Hippocampal formation (tissue), 2 donors: ENCODE results near the gene MROH9.
"Not testable (repeated sequence)": the region's sequence is repeated elsewhere in the genome, so short reads cannot be mapped to it uniquely, and the experiment has no call there.

ENCODE experiments used
- DNase-seq, 2 donors: peaks; one replicate each; lab custom pipeline; 2025; lab: John Stamatoyannopoulos, UW

The MROH9 gene, protein sequence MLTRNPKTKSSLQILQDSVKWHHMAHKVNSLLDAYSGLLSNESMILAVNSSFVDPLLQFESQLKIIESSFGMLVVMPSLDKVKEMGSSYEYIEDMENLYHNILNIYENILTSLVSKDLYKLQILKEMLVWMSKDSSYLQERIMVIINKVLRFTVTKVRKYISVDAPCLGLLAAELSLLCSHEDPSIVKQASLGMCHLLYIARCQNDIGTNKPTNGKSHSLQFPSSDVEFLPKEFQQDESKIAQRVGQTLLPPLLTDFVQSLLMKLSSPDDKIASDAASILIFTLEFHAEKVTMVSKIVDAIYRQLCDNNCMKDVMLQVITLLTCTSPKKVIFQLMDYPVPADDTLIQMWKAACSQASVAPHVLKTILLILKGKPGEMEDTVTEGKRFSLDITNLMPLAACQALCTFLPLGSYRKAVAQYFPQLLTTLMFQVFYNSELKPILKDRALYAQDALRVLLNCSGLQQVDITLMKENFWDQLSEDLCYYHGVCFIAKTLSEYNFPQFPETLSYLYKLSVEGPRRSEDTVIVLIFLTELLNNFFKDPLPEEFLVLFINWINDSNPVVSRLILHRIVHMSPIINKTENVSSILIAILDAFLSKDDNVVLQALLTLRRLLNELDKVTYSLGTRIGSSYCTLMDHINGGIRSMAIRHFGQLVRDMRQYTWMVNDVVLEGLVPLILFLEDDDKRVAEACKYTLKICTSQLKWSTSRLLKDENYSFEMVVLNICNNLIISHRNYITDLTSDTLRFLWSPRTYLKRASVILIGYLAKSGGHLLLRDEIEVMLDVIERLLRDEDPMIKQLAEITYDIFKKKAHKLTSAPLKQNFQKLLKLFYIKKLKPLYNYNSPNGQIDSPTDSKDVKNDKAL

DNA sequence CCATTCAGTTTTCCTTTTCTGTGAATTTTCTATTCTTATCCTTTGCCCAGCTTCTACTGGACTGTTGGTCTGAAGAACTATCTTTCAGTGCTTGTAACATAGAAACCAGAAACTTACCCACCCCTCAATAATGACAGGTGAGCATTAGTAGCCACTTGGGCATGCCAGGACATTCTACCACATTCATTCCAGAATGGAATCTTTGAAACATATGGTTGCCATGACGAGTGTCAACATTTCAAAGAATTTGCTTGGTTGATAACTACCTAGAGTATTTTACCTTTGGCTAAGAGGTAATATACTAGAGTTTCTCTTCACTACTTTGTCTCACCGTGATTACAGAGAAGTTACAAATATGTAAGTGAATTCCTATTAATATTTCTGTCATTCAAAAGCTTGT lies at the start of gene MROH9:
Gene MROH9 (plus strand): TSS at position 304 of the 400 bp plus-strand sequence. CDS start 10,023 bp downstream, outside the sequence.
- no peak for DNase-seq

DNA sequence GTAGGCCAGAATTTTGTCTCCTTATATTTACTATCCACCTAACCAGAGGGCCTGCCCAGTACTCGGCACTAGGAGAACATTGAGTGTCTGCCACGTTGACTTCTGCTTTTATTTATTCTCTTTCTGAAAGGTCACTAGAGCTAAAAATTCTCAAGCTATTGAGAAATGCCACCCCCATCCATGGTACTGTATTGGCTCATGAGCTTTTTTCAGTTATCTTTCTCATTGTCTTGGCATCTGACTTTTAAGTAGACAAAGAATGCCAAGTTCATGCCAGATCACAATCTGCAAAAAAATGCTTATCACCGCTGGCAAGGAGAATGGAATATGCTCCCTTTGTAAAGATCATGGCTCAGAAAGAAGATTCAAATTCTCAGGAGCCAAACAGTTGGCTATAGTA lies 49.8 kb upstream of the MROH9 start:
- DNase-seq: no peak

DNA sequence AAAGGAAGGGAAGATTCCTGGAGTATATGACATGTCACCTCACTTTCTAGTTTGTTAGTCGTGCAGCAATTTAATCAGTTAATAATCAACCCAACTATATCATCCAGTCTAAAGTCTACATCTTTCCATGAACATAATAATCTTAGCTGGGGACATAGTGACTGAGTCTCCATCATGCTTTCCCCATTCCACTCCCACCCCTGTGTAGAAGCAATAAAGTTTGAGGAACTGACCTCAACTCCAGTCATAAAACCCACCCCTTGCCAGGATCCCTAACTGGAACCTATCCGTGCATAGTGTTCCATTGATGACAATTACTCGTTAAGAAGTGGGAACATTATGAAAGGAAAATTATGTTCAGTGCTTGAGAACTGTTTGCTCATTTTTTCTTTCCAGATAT lies 48.9 kb upstream of the MROH9 start:
- no peak for DNase-seq

DNA sequence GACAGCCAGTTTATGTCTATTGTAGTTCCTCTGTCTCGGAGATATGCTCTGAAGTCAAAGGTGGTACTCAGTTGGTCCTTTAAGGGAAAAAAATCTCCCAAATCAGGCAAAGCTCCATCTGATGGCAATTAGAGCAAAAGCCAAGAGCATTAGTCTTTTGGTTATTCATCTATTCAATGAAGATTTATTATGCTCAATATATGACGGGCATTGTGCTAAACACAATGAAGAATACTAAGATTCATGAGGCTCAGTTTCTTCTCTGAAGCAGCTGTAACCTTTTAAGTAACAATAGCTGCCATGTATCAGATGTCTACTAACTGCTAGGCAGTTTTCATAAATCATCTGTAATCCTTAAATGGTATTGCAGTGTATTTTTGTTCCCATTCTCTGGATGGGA lies 47.6 kb upstream of the MROH9 start:
- DNase-seq: no peak

DNA sequence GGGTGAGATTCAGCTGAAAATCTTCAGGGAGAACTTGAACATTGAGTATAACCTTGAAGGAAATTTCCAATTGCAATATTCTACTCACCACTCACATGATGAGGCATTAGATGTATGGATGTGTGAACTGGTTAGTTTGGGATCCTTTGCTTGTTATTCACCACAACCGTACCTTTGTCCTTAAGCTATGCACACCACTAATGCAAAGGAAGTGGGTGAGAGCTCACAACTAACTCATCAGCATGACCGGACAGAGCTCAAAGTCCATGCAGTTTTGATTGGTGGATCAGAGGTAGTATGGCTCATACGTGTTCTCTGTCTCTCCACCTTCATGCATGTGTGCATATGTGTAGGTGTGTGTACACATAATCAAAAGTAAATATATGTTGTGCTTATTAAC lies 43.5 kb upstream of the MROH9 start:
- no peak for DNase-seq

DNA sequence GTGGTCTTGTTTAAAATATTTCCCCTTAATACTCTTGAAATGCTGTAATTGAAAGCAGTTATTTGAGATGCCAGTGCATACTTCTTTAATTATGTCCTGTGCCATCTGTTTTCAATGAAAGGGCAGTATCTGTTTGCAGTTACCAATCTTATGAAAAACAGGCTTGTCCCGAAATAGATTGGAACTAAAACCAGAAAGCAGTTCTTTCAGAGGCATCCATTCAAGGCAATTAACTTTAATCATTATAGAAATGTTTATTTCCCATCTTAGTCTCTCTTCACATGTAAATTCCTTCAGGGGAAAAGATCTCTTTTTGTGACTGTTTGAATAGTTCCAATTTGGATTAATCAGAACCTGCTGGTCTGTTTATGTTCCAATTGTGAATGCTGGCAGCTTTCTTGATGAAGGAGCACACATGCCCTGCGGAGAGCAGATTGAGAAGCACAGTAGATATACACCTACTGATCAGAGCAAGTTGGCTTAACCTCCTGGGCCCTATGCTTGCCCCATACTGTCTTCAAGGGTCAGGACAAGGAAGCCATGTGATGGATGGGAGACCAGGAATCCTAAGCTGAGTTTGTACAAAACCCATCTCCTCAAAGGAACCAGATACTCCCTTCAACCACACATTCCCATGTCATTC lies 41.6 kb upstream of the MROH9 start:
- no peak for DNase-seq

DNA sequence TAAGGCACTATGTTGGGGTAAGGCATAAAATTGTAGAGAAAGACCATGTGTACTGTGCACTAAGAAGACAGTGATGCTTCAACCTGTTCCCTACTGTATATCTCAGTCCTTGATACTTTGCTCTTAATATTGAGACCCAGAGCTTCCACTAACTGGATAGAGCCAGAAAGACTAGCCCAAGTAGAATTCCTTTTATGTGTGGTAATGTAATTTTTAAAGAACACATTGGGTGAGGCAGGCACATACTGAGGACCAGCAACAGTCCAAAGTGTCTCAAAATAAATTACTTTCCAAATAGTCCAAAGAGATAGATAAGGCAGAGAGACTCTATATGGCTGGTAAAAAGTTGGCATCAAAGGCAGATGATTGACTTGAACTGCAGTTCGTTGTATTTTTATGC lies 31.4 kb upstream of the MROH9 start:
- no peak for DNase-seq

DNA sequence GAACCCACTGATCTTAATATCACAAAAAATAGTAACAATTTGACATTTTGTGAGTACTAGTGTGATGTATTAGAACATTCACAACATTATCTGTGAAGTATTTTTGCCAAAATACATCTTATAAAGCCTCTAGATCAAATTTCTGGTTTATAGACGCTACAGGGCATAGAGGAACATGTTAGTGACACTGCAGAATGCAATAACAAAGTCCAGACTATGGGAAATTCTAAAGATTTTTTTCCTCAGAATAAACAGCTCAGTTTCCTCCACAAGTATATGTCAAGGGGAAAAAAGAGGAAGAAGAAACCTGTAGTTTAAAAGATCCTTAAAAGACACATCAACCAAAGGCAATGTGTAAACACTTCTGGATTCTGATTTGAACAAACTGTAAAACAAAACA lies 26.4 kb upstream of the MROH9 start:
- no peak for DNase-seq

DNA sequence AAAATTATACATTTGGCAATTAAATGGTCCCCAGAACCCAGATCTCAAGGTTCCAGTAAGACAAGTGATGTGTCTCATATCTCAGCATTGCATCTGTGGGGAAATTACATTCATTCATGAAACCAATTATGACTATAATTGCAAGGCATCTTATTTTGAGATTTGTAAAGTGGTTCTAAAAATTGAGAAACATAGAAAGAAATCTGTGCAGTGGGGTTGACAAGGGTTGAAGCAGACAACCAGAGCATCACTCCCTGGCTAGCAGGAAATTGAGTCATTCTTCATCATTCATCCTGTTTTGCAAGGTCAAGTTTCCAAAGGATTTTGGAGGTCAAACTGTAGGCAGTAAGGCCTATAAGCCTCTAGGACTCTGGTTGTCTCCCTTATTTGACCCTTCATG lies 25.1 kb upstream of the MROH9 start:
- no peak for DNase-seq

DNA sequence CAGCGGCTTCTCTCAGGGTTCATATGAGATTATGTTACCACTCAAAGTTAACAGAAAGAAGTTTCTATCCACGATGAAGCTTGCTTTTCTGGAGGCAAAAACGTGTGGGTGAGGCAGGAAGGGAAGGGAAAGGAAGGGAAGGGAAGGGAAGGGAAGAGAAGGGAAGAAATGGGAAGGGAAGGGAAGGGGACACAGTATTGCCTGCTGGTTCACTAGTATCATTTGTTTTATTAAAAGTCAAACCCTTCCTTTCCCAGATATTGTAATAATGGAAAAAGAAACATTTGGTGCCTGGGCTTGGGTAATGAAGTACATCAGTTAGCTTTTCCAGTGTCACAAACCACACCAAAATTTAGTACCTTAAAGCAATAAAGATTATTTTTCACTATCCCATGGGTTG lies 18.0 kb upstream of the MROH9 start:
- DNase-seq: no peak

DNA sequence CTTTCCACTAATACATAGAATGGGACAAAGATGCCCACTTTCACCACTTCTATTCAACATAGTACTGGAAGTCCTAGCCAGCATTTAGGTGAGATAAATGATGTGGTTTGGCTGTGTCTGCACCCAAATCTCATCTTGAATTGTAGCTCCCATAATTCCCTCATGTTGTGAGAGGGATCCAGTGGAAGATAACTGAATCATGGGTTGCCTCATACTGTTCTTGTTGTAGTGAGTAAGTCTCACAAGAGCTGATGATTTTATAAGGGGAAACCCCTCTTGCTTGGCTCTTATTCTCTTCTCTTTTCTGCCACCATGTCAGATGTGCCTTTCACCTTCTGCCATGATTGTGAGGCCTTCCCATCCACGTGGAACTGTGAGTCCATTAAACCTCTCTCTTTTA lies 10.7 kb upstream of the MROH9 start:
- DNase-seq: not testable (repeated sequence)

DNA sequence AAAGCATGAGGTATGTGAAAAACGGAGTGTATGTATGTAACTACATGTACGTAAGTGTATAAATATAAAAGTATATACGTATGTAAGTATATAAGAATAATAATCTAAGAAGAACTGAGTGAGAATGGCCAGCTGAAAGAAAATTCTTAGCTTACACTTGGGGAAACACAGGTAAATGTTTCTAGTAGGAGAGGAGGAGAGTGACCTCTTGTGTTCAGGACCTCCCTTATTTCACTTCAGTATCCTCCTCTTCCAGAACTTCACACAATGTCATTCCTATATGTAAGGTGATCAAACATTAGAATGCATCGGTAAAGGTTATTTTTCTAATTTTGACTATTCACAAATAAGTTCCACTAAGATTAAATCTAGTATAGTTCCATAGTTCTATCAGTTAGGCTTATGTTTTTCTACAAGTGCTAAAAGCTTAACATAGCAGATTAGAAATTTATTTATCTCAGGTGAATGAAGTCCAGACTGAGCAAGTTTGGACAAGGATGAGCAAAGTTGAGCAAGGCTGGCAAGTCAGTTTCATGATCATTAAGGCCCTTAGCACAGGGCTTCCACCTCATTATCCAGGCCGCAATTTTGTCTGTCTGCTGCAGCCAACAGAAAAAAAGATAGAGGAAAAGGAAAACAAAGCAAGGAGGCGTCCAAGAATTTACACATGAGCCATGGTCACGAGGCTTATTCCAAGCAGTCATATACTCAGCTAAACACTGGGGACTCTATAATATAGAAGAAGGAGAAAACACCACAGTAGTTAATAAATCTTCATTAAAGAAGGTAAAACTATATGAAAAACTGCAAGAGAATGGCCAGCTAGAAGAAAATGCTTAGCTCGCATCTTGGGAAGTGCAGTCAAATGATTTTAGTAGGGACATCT lies 7.1 kb upstream of the MROH9 start:
- DNase-seq: no peak

DNA sequence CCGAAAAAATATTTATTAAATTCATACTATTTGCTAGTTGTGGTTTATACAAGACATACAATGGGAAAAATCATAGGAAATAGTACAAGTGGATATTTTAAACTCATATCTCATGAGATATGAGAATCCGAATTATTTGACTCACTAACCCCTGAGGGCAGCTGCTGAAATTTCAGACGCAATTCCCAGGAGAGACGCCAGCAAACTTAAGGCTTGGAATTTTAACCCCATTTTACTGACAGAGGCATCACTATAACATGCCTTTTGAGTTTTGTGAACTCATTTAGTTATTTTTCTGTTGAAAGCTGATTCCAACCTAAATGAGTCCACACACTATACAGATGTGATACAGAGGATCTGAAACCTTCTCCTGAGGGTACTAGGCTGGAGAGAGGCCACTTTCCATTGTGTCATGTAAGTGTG lies 5.9 kb upstream of the MROH9 start:
- DNase-seq: no peak

DNA sequence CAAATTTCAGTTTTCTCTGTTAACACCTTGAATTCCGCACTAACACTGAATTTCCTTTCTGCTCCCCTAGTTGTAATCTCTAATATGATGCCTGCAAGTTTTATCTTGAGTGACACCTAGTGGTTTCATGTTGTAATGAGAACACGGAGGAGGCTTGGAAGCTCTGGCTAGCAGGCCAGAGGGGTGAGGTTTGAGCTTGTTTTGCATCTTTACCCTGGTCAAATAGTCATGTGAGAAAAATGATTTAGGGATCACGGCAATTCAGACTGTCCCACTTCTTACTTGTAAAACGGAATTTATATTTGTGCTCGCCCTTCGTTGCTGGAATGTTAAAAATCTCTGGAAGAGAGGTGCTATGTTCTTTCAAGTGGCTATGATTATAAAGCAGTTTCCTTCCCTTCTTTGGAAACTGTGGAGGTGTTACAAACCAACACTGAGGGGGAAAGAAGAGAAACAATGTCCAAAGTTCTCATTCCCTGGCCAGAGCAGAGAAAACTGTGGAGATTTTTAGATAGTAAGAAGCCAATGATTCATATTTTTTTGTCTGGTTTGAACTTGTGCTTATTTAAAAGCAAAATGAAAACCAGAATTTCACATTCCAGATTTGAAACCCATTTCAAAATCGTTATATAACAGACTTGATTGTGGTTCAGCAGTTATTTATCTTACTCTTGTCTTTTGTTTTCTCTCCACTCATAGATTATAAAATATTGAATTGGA lies 5.3 kb upstream of the MROH9 start:
- DNase-seq: peak; percentile 21 to 54

DNA sequence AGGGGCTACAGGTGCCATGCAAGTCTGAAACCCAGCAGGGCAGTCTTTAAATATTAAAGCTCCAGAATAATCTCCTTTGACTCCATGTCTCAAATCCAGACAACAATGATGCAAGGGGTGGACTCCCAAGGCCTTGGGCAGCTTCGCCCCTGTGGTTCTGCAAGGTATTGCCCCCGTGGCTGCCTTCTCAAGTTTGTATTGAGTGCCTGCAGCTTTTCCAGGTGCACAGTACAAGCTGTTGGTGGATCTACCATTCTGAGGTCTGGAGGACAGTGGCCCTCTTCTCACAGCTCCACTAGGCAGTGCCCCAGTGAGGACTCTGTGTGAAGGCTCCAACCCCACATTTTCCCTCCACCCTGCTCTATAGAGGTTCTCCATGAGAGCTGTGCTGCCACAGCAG lies 3.7 kb upstream of the MROH9 start:
- no peak for DNase-seq

DNA sequence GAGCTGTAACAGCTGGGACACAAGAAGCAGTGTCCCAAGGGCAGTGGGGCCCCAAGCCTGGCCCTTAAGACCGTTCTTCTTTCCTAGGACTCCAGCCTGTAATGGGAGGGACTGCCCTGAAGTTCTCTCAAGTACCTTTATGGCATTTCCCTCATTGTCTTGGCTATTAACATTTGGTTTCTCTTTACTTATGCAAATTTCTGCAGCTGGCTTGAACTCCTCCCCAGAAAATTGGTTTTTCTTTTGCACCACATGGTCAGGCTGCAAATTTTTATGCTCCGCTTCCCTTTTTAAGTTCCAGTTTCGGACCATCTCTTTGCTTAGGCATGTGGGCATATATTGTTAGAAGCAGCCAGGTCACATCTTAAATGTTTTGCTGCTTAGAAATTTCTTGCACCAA lies 3.1 kb upstream of the MROH9 start:
- no peak for DNase-seq

DNA sequence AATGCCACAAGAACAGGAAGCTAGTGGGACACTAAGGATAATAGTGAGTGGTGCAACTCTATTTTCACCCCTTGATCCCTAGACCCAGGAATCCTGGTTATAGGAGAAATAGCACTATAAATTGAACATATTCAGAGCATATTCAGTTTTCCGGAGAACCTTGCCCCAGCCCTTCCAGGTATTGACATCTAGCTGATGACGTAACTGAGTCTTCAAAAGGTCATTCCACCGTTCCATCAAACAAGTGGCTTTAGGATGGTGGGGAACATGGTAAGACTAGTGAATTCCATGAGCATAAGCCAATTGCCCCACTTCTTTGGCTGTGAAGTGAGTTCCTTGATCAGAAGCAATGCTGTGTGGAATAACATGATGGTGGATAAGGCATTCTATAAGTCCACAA lies 2.9 kb downstream of the MROH9 start:
- no peak for DNase-seq

DNA sequence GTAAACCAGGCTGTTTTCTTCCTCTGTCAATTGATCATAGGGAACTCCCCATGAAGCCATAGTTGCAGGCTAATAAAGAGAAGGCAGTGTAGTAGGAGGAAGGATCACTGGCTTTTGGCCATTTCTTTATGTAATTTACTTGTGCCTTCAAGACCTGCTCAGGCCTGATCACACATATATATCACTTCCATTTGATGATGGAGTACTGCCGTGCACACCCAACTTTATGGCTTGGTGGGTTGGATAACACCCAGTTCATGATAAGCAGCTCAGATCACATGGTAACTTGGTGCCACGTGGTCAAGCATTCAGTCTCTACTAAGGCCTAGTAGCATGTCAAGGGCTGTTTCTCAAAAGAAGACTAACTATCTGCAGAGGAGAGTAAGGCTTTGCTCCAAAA lies 4.1 kb downstream of the MROH9 start:
- DNase-seq: no peak

DNA sequence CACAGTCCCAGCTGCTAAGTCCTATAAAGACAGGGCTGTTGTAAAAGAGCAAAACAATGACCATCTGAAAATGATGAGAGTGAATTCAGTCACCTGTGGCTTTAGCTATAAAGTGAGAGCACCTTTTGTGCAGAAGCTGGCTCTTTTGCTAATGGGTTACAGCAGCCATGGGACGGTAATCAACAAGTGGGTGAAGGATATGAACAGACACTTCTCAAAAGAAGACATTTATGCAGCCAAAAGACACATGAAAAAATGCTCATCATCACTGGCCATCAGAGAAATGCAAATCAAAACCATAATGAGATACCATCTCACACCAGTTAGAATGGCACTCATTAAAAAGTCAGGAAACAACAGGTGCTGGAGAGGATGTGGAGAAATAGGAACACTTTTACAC lies 16.4 kb downstream of the MROH9 start:
- not testable (repeated sequence) for DNase-seq

DNA sequence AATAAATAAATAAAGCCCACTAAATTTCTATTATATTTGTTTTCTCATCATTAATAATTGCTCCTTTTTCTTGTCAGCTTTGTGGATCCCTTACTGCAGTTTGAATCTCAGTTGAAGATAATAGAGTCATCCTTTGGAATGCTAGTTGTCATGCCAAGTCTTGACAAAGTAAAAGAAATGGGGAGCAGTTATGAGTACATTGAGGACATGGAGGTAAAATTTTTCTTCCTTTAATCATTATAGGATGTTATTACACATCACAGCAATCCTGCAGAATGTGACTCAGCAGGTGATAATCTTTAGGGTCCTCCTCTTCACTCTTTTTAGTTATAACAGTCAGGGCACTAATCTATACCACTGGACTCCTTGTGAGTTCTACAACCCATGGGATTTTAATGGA lies 24.1 kb downstream of the MROH9 start:
- no peak for DNase-seq

DNA sequence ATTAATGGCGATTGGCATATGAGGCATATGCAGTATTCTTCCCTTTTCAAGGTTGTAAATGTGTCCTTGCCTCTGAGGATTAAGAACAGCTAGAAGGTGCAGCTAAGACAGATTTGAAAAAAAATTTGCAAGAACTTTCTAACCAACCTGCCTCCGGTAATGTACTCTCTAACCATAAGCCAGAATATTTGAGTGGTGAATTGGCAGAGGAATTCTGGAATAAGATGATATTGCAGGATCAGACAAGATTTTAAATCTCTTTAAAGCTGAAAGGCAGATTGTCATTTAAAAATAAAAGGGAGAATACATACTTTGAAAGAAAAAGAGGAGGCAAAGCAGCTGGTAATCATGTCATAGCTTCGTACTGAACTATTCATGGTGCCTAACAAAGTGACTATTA lies 29.2 kb downstream of the MROH9 start:
- no peak for DNase-seq
